Hepatic stellate cell (primary cell): ENCODE results near the gene PRKCA.

Source experiments
- DNase-seq: peaks from one replicate; pipeline ENCODE4 v3.0.0; 2011; ENCODE audit warnings: low spot score

PRKCA gene

DNA sequence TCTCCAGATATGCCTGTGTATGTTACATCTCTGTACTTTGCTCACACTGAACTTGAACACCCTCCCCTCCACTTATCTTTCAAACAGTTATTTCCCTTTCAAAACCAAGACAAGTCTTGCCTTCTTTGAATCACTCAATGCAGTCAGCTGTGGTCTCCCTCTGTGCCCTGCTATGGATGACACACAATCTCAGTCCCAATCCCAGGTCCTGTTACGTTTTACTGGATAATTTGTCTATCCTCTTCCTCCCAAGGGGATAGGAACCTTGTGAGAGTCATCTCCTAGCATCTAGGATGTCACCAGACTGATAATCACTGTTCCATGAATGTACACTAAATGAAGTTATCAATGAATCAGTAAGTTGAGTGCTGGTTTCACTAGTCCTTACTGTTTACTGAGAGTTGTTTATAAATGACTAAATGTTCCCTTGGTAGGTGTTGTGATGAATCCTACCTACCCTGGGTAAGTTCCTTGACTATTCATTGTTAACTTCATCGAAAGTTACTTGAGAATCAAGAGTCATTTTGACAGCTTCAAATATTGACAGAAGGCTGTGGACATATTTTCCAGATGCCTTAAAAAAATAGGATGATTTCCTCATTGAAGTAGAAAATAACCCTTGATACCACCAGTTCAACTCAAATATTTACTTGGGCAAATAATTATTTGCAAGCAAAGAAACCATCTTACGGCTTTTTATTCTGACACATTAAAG lies 244.9 kb downstream of the PRKCA start:
- no peak for DNase-seq

- DNase-seq: no peak
Observed at GRCh38 chr17:66548158-66548557, 245.7 kb downstream of the PRKCA start.

DNA sequence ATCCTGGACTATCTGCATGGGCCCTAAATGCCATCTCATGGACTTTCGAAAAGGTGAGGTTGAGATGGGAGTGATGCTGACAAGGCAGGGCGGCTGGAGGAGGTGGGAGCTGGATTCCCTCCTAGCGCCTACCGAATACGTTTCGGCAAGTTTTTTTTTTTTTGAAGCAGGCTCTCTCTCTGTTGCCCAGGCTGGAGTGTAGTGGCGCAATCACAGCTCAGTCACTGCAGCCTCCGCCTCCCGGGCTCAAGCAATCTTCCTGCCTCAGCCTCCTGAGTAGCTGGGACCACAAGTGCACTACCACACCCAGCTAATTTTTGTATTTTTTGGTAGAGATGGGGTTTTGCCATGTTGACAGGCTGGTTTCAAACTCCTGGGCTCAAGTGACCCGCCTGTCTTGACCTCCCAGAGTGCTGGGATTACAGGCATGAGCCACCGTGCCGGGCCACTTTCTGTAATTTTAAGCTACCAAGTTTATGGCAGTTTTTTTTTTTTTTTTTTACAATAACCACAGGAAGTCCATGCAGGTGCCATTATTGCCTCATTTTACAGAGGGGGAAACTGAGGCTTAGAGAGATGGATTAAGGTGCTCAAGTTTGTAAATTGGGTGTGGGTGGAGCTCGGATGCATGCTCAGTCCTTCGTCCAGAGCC lies 246.4 kb downstream of the PRKCA start:
- DNase-seq: no peak

GRCh38 chr17:66549311-66549704 lies 246.9 kb downstream of the PRKCA start:
- peak; percentile 35 for DNase-seq

- DNase-seq: peak; percentile 63
Observed at GRCh38 chr17:66549731-66550207, 247.4 kb downstream of the PRKCA start.

DNA sequence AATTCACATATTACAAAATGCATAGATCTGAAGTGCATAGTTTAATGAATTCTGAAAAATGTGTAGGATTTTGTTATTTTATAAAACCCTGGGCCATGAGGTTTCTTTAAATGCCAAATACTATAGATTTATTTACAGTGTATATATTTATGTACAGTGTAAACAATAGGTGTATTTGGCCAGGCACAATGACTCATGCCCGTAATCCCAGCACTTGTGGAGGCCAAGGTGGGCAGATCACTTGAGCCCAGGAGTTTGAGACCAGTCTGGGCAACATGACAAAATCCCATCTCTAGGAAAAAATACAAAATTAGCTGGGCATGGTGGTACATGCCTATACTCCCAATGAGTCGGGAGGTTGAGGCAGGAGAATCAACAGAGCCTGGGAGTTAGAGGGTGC lies 249.4 kb downstream of the PRKCA start:
- DNase-seq: no peak

- DNase-seq: no peak
Observed at GRCh38 chr17:66552371-66552770, 250.0 kb downstream of the PRKCA start.

DNA sequence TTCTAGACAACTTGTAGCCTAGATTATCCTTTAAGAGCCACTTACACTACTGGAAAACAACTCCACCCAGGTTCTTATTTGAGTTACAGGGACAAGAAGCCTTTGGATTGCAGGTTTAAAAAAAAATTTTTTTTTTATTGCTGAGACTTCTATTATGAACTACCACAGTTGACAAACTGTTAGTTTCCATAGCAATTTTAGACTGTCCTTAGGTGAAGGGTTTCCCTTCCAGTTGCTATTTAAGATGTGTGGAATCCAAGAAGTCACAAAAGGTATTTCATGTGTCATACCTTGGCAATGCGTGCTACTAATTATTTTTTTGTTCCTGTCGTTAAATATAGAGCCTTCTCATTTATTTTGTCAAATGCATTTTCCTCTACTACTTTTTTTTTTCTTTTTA lies 253.2 kb downstream of the PRKCA start:
- DNase-seq: no peak

GRCh38 chr17:66557200-66557599 lies 254.8 kb downstream of the PRKCA start:
- DNase-seq: no peak

DNA sequence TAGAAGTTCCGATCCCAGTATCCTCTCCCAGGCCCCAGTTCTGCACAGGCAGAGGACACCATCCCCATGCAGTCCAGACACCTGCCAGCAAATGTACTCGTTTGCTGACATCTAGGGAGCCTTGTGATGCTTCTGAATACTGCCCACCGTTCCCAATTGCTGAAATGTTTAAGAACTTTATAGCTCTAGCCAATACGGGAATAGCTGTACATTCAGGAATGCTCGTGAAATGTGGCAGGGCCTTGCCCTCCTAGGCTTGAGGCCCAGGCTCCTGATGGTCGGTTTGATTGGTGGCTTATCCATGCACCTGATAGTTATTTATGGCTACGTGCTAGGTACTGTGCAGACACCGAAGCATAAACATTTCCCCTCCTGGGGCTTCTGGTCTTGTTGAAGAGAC lies 255.5 kb downstream of the PRKCA start:
- DNase-seq: no peak

GRCh38 chr17:66560691-66561090 lies 258.3 kb downstream of the PRKCA start:
- DNase-seq: no peak

- DNase-seq: no peak
Observed at GRCh38 chr17:66562119-66562518, 259.7 kb downstream of the PRKCA start.

DNA sequence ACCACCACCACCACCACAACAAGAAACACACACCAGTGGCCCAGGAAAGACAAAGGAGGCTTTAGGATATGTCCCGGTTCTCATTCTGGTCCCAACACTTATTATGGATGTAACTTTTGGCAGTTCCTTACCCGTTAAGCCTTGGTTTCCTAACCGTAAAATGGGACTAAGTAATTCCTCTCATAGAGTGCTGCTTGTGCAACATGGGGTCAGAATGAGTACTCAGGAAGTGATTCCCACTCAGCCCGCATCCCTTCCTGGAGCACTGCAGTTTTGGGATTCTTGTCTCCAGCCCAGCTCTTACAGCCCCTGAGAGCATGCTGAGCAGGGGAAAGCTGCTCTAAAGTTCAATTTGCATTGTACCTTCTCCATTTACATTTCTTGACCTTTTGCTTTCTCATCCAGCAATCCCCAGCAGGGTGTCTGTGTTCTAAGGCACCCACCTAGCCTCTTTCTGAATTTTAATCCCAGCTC lies 262.6 kb downstream of the PRKCA start:
- no peak for DNase-seq

DNA sequence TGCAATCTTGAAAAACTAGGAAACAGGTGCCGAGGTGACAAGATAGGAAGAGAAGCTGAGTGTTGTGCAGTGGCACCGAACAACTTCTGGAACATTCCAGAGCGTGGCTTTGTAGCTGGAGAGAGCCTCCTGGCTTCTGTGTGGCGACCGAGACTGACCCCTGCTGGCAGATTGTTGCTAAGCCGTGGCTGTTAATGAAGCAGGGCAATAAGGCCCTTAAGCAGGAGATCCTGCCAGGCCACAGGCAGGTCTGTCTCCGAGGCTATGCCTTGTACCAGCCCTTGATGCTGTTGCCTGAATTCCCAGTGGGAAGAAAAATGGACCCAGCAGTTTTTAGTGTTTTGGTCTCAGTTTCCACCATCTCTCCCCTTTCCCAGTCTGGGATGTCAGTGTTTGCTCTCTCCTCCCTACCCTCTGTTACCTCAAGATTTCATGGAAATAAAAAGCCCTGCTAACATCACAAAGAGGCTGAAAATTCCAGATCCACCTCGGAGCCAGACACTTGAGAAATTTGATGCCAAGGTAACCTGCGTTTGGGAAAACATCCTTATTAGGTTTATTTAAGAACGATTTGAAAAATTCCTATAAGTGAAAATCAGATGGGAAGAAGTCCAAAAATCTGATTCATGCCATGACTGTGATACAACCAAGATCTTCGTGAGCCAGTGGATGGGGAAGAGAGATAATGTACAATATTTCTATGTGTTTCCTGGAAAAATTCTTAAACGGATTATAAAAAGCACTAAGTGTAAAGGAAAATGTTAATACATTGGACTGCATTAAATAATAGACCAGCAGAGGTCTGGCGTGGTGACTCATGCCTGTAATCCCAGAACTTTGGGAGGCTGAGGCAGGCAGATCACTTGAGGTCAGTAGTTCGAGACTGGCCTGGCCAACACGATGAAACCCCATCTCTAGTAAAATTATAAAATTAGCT lies 265.1 kb downstream of the PRKCA start:
- DNase-seq: peak; percentile 66

GRCh38 chr17:66569572-66569971 lies 267.2 kb downstream of the PRKCA start:
- DNase-seq: no peak

DNA sequence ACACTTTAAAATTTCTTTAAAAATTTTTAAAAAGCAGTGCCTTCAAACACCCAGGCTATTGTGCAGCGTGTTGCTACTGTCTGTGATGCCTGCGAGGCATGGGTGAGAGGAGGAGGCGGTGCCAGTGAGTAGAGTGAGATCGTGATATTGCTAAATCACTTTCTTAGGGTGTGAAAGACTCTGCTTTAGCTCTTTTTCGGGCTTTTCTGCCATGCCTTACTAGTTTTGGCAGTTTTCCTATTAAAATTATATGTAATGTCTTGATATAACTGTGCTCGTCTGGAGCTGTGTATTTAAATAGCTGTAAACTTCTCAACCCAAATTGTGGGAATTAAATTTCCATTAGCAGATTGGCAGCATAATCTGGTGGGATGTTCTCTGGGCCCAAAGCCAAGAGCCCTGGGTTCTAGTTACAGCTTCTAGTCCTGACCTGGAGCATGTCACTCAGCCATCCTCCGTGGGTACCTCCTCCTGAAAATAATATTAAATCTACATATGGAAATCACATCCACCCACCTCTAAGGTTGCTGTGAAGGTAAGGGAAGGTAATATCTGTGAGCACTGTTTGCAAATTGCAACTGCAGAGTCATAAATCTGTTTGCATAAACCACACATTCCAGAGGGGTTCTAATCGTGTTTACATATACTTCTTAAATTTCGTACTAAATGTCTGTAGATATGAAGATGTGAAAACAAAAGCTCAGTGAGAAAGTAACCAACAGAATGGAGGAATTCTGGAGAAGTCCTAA lies 268.2 kb downstream of the PRKCA start:
- no peak for DNase-seq

- DNase-seq: no peak
Observed at GRCh38 chr17:66571745-66572144, 269.3 kb downstream of the PRKCA start.

DNA sequence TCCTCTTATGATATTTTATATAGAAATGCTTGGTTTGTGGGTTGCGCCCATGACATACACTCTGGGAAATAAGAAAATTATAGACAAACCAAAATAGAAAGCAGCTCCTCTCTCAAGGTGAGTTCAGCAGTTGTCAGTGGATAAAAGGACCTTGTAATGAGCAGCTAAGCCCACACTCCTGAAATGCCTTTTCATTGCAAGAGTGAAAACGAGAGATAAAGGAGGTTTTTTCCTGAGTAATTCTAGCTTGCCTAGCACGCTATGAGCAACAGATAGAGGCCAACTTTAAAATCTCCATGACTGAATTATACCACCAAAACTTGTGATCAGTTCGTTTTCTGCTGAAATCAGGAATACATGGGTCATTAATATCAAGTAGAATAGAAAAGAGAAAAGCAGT lies 270.7 kb downstream of the PRKCA start:
- no peak for DNase-seq

DNA sequence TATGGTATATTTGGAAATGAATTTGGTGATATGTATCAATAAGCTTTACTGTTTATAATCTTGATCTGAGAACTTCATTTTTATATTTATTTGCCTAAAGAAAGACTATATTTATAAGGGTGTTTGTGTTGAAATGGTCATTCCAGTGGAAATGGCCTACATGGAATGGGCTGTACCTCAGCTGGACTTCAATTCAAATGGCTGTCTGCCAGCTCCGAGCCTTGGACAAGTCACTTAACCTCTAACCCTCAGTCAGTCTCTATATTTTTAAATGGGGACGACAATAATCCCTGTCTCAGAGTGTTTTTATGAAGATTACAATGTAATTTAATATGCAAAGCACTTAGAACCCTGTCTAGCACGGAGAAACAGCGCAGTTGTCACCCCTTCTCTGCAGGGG lies 271.7 kb downstream of the PRKCA start:
- DNase-seq: no peak

GRCh38 chr17:66576473-66576872 lies 274.1 kb downstream of the PRKCA start:
- DNase-seq: no peak

- no peak for DNase-seq
Observed at GRCh38 chr17:66577041-66577440, 274.6 kb downstream of the PRKCA start.
